DND-41 (cell line): ENCODE results near the gene PHOSPHO1.

Experiments
- ATAC-seq: fragments of 200-7000 bp; cut with Tn5 transposase; 3 replicates; pipeline ENCODE4 v1.9.1; 2021; ENCODE audit warnings: low read depth; ENCODE audit not compliant: insufficient read depth
- DNase-seq: peaks from one replicate; pipeline ENCODE4 v3.0.0-alpha.2; 2020
- H2AFZ ChIP-seq: 2 replicates; pipeline ENCODE4 v1.6.0; 2012; ENCODE audit warnings: low read depth, low read length
- H3K27ac ChIP-seq: 2 replicates; pipeline ENCODE4 v1.5.1; 2012; ENCODE audit warnings: low read length, inconsistent platforms
- H3K27me3 ChIP-seq: fragments of 200-600 bp; sonication (generic); 2 replicates; pipeline ENCODE4 v1.6.0; 2012; ENCODE audit warnings: low read length, mild to moderate bottlenecking, inconsistent platforms; ENCODE audit not compliant: insufficient read depth, poor library complexity
- H3K36me3 ChIP-seq: 2 replicates; pipeline ENCODE4 v1.5.1; 2012; ENCODE audit warnings: low read length, inconsistent platforms; ENCODE audit not compliant: insufficient read depth
- H3K4me1 ChIP-seq: 2 replicates; pipeline ENCODE4 v1.5.1; 2012; ENCODE audit warnings: mild to moderate bottlenecking, low read length; ENCODE audit not compliant: insufficient read depth
- H3K4me2 ChIP-seq: 2 replicates; pipeline ENCODE4 v1.6.0; 2012; ENCODE audit warnings: mild to moderate bottlenecking, moderate library complexity, low read length, inconsistent platforms; ENCODE audit not compliant: insufficient read depth
- H3K4me3 ChIP-seq, 2 experiments: fragments of 200-600 bp in 1 of 2; shearing (Covaris generic) in 1 of 2; 2 replicates each; pipeline ENCODE4 v1.5.1; 2012 to 2016; ENCODE audit warnings: inconsistent platforms in 2 of 2, low read length in 2 of 2, mild to moderate bottlenecking in 2 of 2, low read depth in 1 of 2, moderate library complexity in 1 of 2
- H3K79me2 ChIP-seq: 2 replicates; pipeline ENCODE4 v1.6.0; 2012; ENCODE audit warnings: low read length, inconsistent platforms; ENCODE audit not compliant: insufficient read depth
- H3K9ac ChIP-seq: 2 replicates; pipeline ENCODE4 v1.6.0; 2012; ENCODE audit warnings: low read depth, mild to moderate bottlenecking, inconsistent platforms, low read length, moderate library complexity
- H3K9me3 ChIP-seq: 2 replicates; pipeline ENCODE4 v1.5.1; 2012; ENCODE audit warnings: low read length, moderate library complexity, mild to moderate bottlenecking, inconsistent platforms; ENCODE audit not compliant: insufficient read depth, severe bottlenecking
- H4K20me1 ChIP-seq: 2 replicates; pipeline ENCODE4 v1.6.0; 2012; ENCODE audit warnings: low read length; ENCODE audit not compliant: insufficient read depth
- CTCF ChIP-seq: IDR thresholded peaks from 2 replicates; pipeline ENCODE4 v1.5.1; 2012; ENCODE audit warnings: borderline replicate concordance, low read length, moderate library complexity, mild to moderate bottlenecking; ENCODE audit not compliant: poor library complexity, severe bottlenecking; ENCODE audit errors: extremely low read depth
- EZH2 ChIP-seq: IDR thresholded peaks from 3 replicates; pipeline ENCODE4 v1.6.1; 2012; ENCODE audit warnings: borderline replicate concordance, low read depth, mild to moderate bottlenecking, moderate library complexity, low read length, inconsistent platforms; ENCODE audit not compliant: severe bottlenecking

PHOSPHO1 gene

GRCh38 chr17:49247944-49248343 lies 17.4 kb upstream of the PHOSPHO1 start:
- no peaks in the 10 kb centered on the region for H3K4me1 ChIP-seq

GRCh38 chr17:49244839-49245238 lies 14.3 kb upstream of the PHOSPHO1 start:
- Histone ChIP-seq H3K27ac (no peak overlapping the region), H3K4me2 (no peak overlapping the region), H3K4me1 (no peaks in the 10 kb centered on the region), H2AFZ (no peak overlapping the region), H3K9me3 (no peaks in the 10 kb centered on the region), H4K20me1 (no peaks in the 10 kb centered on the region), H3K36me3 (no peaks in the 10 kb centered on the region), H3K9ac (no peak overlapping the region), H3K27me3 (no peaks in the 10 kb centered on the region), H3K4me3 (no peak overlapping the region), H3K79me2 (no peaks in the 10 kb centered on the region)
- no peak for ATAC-seq
- no peak for DNase-seq
- TF ChIP-seq CTCF (no peak), EZH2 (no peak)

More at GRCh38 chr17:49247944-49248343, 17.4 kb upstream of the PHOSPHO1 start:
- Histone ChIP-seq H3K36me3 (no peaks in the 10 kb centered on the region), H3K4me2 (no peak overlapping the region), H2AFZ (no peak overlapping the region), H3K27ac (no peak overlapping the region), H4K20me1 (peaks cover 4% of the 10 kb centered on the region; the same call in 1 of the 2 replicates), H3K27me3 (peaks cover 3% of the 10 kb centered on the region), H3K9ac (no peak overlapping the region), H3K9me3 (no peaks in the 10 kb centered on the region), H3K79me2 (no peaks in the 10 kb centered on the region), H3K4me3 (no peak overlapping the region)
- no peak for DNase-seq
- no peak for TF ChIP-seq CTCF
- no peak for TF ChIP-seq EZH2
- no peak for ATAC-seq

GRCh38 chr17:49242813-49243212 lies 12.2 kb upstream of the PHOSPHO1 start:
- DNase-seq (no peak), ATAC-seq (no peak)
- no peak overlapping the region for H3K9ac ChIP-seq
- no peaks in the 10 kb centered on the region for H3K36me3 ChIP-seq
- no peaks in the 10 kb centered on the region for H4K20me1 ChIP-seq
- no peak overlapping the region for H3K4me2 ChIP-seq
- no peaks in the 10 kb centered on the region for H3K4me1 ChIP-seq
- no peaks in the 10 kb centered on the region for H3K9me3 ChIP-seq
- TF ChIP-seq EZH2: no peak
- TF ChIP-seq CTCF: no peak
- no peak overlapping the region for H3K4me3 ChIP-seq
- no peaks in the 10 kb centered on the region for H3K27me3 ChIP-seq
- no peak overlapping the region for H2AFZ ChIP-seq
- no peaks in the 10 kb centered on the region for H3K79me2 ChIP-seq
- no peak overlapping the region for H3K27ac ChIP-seq
